Tongue (tissue), 3 donors: ENCODE measurements around the gene ZNF45. TPM values are rescaled to one million over a fixed set of nuclear protein-coding genes. Genes with fewer than 3 reads are reported as not detected.
"Not testable (repeated sequence)": the region's sequence is repeated elsewhere in the genome, so short reads cannot be mapped to it uniquely, and the experiment has no call there.

Experiments used
- DNase-seq: peaks from one replicate; pipeline ENCODE4 v3.0.0-alpha.2; 2015
- small RNA-seq: library from RNA; depleted of rRNA; stranded (forward); fragments of <200 nt; gene quantifications from one replicate; pipeline ENCODE3, GENCODE V24; 2014; ENCODE audit warnings: low replicate concordance
- total RNA-seq: library from RNA; depleted of rRNA; stranded (reverse); fragments of >200 nt; gene quantifications from one replicate; pipeline ENCODE4 v1.2.3, GENCODE V29; 2014

Gene ZNF45
- total RNA-seq, 1 donor from 2014 or later, result 14.6 TPM

- DNase-seq, result no peak
These were observed 24.2 kb downstream of the ZNF45 start for GRCh38 chr19:43910884-43911283.

DNA sequence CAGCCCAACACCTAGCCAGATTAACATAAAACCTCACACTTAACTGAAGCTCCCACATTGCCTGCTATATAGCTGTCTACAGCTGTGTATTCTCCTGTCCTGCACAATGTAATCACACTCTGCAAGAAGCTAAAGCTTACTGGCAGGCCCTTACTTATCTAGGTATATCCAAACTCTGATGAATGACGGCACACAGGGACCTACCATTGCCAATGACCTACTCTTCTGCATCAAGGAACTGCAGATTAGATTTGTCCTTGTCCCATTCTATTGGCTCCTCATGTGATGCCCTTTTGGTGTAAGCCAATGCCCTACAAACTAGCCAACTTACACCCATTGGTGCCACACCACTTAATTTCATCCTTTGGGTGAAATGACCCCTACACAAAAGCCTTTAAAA lies 26.4 kb downstream of the ZNF45 start:
- no peak for DNase-seq

DNA sequence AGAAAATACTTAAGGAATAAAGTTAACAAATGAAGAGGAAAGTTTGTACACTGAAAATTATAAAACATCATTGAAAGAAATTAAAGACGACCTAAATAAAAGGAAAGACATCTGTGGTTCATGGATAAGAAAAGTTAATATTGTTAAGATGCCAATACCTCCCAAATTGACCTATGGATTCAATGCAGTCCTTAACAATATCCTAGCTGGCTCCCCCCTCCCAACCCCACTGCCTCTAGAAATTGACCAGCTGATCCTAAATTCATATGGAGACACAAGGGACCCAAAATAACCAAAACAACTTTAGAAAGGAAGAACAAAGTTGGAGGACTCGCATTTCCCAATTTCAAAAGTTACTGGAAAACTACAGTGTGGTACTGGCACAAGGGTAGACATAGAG lies 28.3 kb downstream of the ZNF45 start:
- DNase-seq, result no peak

DNA sequence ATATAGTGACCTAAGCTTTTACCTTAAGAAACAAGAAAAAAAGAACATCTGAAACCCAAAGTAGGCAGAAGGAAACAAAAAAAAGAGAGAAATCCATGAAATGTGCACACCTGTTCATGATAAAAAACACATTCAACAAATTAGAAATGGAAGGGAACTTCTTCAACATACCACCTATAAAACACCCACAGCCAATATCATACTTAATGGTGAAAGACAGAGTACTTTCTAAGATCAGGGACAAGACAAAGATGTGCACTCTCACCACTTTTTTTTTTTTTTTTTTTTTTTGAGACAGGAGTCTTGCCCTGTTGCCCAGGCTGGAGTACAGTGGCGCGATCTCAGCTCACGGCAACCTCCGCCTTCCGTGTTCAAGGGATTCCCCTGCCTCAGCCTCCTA lies 29.2 kb downstream of the ZNF45 start:
- DNase-seq, result no peak

- no peak for DNase-seq
These were observed 32.7 kb downstream of the ZNF45 start for GRCh38 chr19:43902399-43902798.

- peak; percentile 91 for DNase-seq
These were observed 33.4 kb downstream of the ZNF45 start for GRCh38 chr19:43901395-43902390.

GRCh38 chr19:43895727-43896308 lies 39.3 kb downstream of the ZNF45 start:
- DNase-seq, result no peak

DNA sequence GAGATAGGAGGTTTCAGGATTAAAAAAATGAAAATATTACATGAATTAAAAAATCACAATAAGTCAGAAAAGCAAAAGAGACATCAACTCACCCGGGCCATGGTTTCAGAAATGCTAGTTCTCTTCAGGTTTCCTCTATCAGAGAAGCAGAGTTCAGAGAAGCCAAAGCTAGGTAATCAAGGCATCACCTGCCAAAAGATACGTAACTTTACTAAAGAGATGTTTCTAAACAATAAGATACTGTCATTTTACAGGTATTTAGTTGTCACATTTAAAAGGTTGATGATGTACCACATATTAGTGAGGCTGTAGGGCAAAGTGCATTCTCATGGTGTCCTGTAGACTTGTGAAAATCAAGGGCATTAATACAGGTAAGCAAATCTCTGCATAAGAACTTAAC lies 51.2 kb downstream of the ZNF45 start, which contains the start of gene ZNF404:
Gene ZNF404 (minus strand): TSS at position 101 of the 400 bp plus-strand sequence.
- DNase-seq, result no peak

DNA sequence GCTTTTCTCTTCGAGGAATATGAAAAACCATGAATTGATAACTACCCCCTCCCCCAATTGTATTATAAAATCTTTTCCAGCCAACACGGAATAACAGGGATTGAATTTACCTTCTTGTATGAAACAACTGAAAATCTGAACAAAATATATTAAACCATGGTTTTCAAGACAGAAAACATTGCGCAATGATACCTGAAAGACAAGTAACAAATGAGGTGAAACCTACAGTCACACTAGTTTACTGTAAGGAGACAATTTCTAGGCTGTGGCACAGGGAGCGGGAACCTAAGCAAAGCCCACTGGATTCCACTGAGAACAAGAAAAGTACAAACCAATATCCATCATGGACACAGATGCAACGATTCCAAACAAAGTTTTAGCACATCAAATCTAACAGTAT lies 54.6 kb downstream of the ZNF45 start:
- no peak for DNase-seq

- no peak for DNase-seq
These were observed 62.3 kb downstream of the ZNF45 start for GRCh38 chr19:43872547-43873336.

GRCh38 chr19:43866923-43867322 lies 68.2 kb downstream of the ZNF45 start:
- not testable (repeated sequence) for DNase-seq

Small RNAs within 50 kb of the gene (small RNA-seq; reads per million reads assigned to genes)
- not detected for gene AC006213.5

Other genes with a start within 250 kb of the ZNF45 start
- gene IRGC, start 219.2 kb downstream of the ZNF45 start, total RNA-seq, result not detected
- gene SMG9, start 180.3 kb downstream of the ZNF45 start, total RNA-seq, result 13.0 TPM
- gene KCNN4, start 154.3 kb downstream of the ZNF45 start, total RNA-seq, result 14.8 TPM
- gene LYPD5, start 132.8 kb downstream of the ZNF45 start, total RNA-seq, result 1.6 TPM
- gene ZNF283, start 108.0 kb downstream of the ZNF45 start, total RNA-seq, result 23.3 TPM
- 1.6 TPM for gene ZNF404, start 51.3 kb downstream of the ZNF45 start, total RNA-seq
- gene ZNF221, start 15.9 kb upstream of the ZNF45 start, total RNA-seq, result 8.8 TPM
- 11.1 TPM for gene ZNF155, start 48.9 kb upstream of the ZNF45 start, total RNA-seq
- 5.3 TPM for gene ZNF230, start 67.7 kb upstream of the ZNF45 start, total RNA-seq
- gene ZNF222, start 90.1 kb upstream of the ZNF45 start, total RNA-seq, result 3.2 TPM
- gene ZNF223, start 116.8 kb upstream of the ZNF45 start, total RNA-seq, result 12.1 TPM
- 3.9 TPM for gene ZNF284, start 136.9 kb upstream of the ZNF45 start, total RNA-seq
- gene ZNF224, start 159.1 kb upstream of the ZNF45 start, total RNA-seq, result 50.3 TPM
- gene ZNF225, start 178.1 kb upstream of the ZNF45 start, total RNA-seq, result 7.2 TPM
- gene ZNF234, start 206.3 kb upstream of the ZNF45 start, total RNA-seq, result 10.7 TPM
- 13.3 TPM for gene ZNF226, start 229.8 kb upstream of the ZNF45 start, total RNA-seq